Panc1 (cell line): ENCODE data around the gene TAS2R60. TPM values are rescaled to one million over a fixed set of nuclear protein-coding genes. Genes with fewer than 3 reads are reported as not detected.
"Not testable (repeated sequence)": the region's sequence is repeated elsewhere in the genome, so short reads cannot be mapped to it uniquely, and the experiment has no call there.

Experiments
- ATAC-seq: fragments of 200-7000 bp; cut with Tn5 transposase; 2 replicates; pipeline ENCODE4 v1.9.1; 2020; ENCODE audit warnings: mild to moderate bottlenecking, moderate library complexity
- BruUV-seq: library from RNA; stranded (reverse); fragments of 400-500 nt; replicated peaks from 2 replicates; lab custom pipeline; 2021; lab: Mats Ljungman, UMichigan
- CTCF ChIA-PET: fragments of 300-600 bp; sonication (Branson Sonifier 250); formaldehyde crosslinking; loops from one replicate; lab custom pipeline; 2022; ENCODE audit warnings: antibody characterized with exemption; lab: Charles Lee
- POLR2A ChIA-PET: fragments of 300-600 bp; sonication (Branson Sonifier 250); formaldehyde crosslinking; loops from one replicate; lab custom pipeline; 2022; ENCODE audit warnings: antibody characterized with exemption; lab: Charles Lee
- DNase-seq: peaks from one replicate; pipeline ENCODE4 v3.0.0-alpha.2; 2010; ENCODE audit warnings: low read depth, low spot score
- H3K27ac ChIP-seq: 2 replicates; pipeline ENCODE4 v1.5.1; 2011; ENCODE audit warnings: mild to moderate bottlenecking, low read length, inconsistent platforms
- H3K27me3 ChIP-seq: fragments of 200-500 bp; sonication (Bioruptor generic); 2 replicates; pipeline ENCODE4 v1.6.0; 2014; ENCODE audit warnings: low read length, inconsistent platforms; ENCODE audit not compliant: control insufficient read depth, insufficient read depth
- H3K36me3 ChIP-seq: fragments of 200-500 bp; sonication (Bioruptor generic); 2 replicates; pipeline ENCODE4 v1.5.1; 2014; ENCODE audit warnings: inconsistent platforms, mild to moderate bottlenecking, low read length, moderate library complexity; ENCODE audit not compliant: control insufficient read depth, insufficient read depth
- H3K4me1 ChIP-seq: 2 replicates; pipeline ENCODE4 v1.5.1; 2011; ENCODE audit warnings: inconsistent platforms, mild to moderate bottlenecking, low read length, moderate library complexity; ENCODE audit not compliant: control insufficient read depth, insufficient read depth
- H3K4me3 ChIP-seq, 2 experiments: 2 replicates each; pipeline ENCODE4 v1.5.1; 2011 to 2012; ENCODE audit warnings: low read depth in 2 of 2, low read length in 2 of 2, mild to moderate bottlenecking in 2 of 2, inconsistent platforms in 1 of 2, moderate library complexity in 1 of 2
- H3K9me3 ChIP-seq: fragments of 200-500 bp; sonication (Bioruptor generic); 2 replicates; pipeline ENCODE4 v1.5.1; 2014; ENCODE audit warnings: low read depth, mild to moderate bottlenecking, inconsistent platforms, low read length, moderate library complexity; ENCODE audit not compliant: control insufficient read depth, insufficient read depth
- POLR2AphosphoS5 ChIP-seq: IDR thresholded peaks from 2 replicates; pipeline ENCODE4 v1.6.1; 2012; ENCODE audit warnings: mild to moderate bottlenecking, low read depth, low read length, moderate library complexity
- SIN3A ChIP-seq: IDR thresholded peaks from 2 replicates; pipeline ENCODE4 v1.6.1; 2012; ENCODE audit warnings: low read depth, mild to moderate bottlenecking, low read length, moderate library complexity, borderline replicate concordance; ENCODE audit not compliant: insufficient read depth
- TCF7L2 ChIP-seq: IDR thresholded peaks from 2 replicates; pipeline ENCODE4 v1.6.1; 2011; ENCODE audit warnings: mild to moderate bottlenecking, low read depth, low read length, inconsistent platforms
- in situ Hi-C: cut with HindIII; loops from 2 replicates; pipeline ENCODE4 v1.10.0; 2016; ENCODE audit warnings: low sequenced_read_pairs, low pct_unique_long_range_greater_than_20kb
- intact Hi-C: fragments of 100-400 bp; cut with micrococcal nuclease; formaldehyde crosslinking; loops from one replicate; pipeline ENCODE4 v1.10.0; 2022; ENCODE audit not compliant: unreplicated experiment
- total RNA-seq: library from RNA; stranded (reverse); gene quantifications from one replicate; pipeline ENCODE4 v1.2.1, GENCODE V29; 2021; ENCODE audit not compliant: unreplicated experiment
- TF ChIP-seq, protein P1 (sequence below): fragments of 450-650 bp; IDR thresholded peaks from 2 replicates; pipeline ENCODE4 v1.5.1; 2017; ENCODE audit warnings: mild to moderate bottlenecking
- TF ChIP-seq, protein P2 (sequence below), 2 experiments: IDR thresholded peaks; 2 replicates each; pipeline ENCODE4 v1.6.1; 2011 to 2012; ENCODE audit warnings: low read depth in 2 of 2, control low read depth in 1 of 2, low read length in 1 of 2, mild to moderate bottlenecking in 1 of 2, moderate library complexity in 1 of 2; ENCODE audit not compliant: insufficient read depth in 1 of 2

Gene TAS2R60
- total RNA-seq, 1 experiment from 2014 or later: not detected

DNA sequence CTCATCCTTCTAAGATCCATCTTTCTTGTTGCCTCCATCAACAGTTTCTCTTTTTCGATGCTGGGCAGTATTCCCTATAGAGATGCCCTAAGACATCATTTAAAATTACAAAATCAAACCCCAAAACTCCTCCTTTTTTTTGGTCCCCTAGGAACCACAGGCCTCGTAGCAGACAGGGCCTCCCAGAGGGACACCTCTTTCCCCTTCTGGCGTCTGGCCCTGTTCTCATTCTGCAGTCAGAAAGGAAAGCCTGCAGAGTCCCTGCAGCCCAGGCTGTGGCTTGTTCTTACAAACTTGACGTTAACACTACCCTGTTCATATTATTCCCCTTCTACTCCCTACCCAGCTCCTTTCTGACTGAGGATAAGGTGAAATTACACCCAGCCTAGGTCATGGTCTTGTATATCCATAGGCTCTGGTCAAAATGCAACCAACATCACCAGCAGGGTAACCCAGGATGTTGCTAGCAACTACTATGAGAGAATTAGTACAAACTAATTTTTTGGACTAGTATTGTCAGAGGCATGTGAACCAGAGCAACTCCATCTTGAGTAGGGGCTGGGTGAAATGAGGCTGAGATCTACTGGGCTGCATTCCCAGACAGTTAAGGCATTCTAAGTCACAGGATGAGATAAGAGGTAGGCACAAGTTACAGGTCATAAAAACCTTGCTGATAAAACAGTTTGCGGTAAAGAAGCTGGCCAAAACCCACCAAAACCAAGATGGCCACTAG lies 31.1 kb upstream of the TAS2R60 start:
- no peak overlapping the region for H3K27ac ChIP-seq
- no TSS peak for BruUV-seq
- TF ChIP-seq, protein P1, sequence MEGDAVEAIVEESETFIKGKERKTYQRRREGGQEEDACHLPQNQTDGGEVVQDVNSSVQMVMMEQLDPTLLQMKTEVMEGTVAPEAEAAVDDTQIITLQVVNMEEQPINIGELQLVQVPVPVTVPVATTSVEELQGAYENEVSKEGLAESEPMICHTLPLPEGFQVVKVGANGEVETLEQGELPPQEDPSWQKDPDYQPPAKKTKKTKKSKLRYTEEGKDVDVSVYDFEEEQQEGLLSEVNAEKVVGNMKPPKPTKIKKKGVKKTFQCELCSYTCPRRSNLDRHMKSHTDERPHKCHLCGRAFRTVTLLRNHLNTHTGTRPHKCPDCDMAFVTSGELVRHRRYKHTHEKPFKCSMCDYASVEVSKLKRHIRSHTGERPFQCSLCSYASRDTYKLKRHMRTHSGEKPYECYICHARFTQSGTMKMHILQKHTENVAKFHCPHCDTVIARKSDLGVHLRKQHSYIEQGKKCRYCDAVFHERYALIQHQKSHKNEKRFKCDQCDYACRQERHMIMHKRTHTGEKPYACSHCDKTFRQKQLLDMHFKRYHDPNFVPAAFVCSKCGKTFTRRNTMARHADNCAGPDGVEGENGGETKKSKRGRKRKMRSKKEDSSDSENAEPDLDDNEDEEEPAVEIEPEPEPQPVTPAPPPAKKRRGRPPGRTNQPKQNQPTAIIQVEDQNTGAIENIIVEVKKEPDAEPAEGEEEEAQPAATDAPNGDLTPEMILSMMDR: no peak
- TF ChIP-seq, protein P2, sequence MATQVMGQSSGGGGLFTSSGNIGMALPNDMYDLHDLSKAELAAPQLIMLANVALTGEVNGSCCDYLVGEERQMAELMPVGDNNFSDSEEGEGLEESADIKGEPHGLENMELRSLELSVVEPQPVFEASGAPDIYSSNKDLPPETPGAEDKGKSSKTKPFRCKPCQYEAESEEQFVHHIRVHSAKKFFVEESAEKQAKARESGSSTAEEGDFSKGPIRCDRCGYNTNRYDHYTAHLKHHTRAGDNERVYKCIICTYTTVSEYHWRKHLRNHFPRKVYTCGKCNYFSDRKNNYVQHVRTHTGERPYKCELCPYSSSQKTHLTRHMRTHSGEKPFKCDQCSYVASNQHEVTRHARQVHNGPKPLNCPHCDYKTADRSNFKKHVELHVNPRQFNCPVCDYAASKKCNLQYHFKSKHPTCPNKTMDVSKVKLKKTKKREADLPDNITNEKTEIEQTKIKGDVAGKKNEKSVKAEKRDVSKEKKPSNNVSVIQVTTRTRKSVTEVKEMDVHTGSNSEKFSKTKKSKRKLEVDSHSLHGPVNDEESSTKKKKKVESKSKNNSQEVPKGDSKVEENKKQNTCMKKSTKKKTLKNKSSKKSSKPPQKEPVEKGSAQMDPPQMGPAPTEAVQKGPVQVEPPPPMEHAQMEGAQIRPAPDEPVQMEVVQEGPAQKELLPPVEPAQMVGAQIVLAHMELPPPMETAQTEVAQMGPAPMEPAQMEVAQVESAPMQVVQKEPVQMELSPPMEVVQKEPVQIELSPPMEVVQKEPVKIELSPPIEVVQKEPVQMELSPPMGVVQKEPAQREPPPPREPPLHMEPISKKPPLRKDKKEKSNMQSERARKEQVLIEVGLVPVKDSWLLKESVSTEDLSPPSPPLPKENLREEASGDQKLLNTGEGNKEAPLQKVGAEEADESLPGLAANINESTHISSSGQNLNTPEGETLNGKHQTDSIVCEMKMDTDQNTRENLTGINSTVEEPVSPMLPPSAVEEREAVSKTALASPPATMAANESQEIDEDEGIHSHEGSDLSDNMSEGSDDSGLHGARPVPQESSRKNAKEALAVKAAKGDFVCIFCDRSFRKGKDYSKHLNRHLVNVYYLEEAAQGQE (IDR thresholded peaks at IDR 0.05; ENCODE audit: insufficient read depth in 1 of 2, low read depth in 2 of 2, low read length in 1 of 2): no peak
- TF ChIP-seq POLR2AphosphoS5: no peak
- TF ChIP-seq TCF7L2: no peak
- TF ChIP-seq SIN3A: no peak
- no peaks in the 10 kb centered on the region for H3K9me3 ChIP-seq
- POLR2A ChIA-PET: no interaction called here
- in situ Hi-C loops (no loop called here), intact Hi-C loops (no loop called here)
- ATAC-seq (no peak), DNase-seq (no peak)
- peaks cover 4% of the 10 kb centered on the region; the same call in 1 of the 2 replicates for H3K36me3 ChIP-seq
- CTCF ChIA-PET: no interaction called here
- H3K4me1 ChIP-seq: peaks cover 3% of the 10 kb centered on the region; the same call in 1 of the 2 replicates
- H3K27me3 ChIP-seq: peaks cover 2% of the 10 kb centered on the region; the same call in 1 of the 2 replicates
- no peak overlapping the region for H3K4me3 ChIP-seq

DNA sequence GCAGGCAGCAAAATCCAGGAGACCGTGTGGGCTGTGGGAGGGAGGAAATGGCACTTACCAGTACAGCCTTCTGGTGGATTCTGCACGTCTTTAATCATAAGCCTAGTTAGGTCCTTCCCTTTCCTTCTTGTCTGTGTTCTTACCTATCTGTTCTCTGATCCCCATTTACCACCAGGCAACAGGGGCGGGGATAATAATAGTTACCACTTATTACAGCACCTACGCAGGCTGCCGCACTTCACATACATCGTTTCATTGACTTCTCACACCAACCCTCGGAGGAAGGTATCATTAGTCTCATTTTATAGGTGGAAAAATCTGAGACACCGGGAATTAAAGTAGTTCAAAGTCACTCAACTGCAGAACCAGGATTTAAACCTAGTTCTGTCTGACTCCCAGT lies 30.1 kb upstream of the TAS2R60 start:
- in situ Hi-C loops: no loop called here
- ATAC-seq (no peak), DNase-seq (no peak)
- Histone ChIP-seq H3K4me3 (no peak overlapping the region), H3K27ac (no peak overlapping the region), H3K4me1 (peaks cover 3% of the 10 kb centered on the region; the same call in 1 of the 2 replicates), H3K27me3 (peaks cover 2% of the 10 kb centered on the region; the same call in 1 of the 2 replicates), H3K36me3 (peaks cover 4% of the 10 kb centered on the region; the same call in 1 of the 2 replicates), H3K9me3 (no peaks in the 10 kb centered on the region)
- BruUV-seq: no TSS peak
- ChIA-PET POLR2A (no interaction called here), CTCF (no interaction called here)
- intact Hi-C loops: no loop called here
- TF ChIP-seq TCF7L2 (no peak), POLR2AphosphoS5 (no peak), SIN3A (no peak)
- TF ChIP-seq, protein P2 (IDR thresholded peaks at IDR 0.05; ENCODE audit: insufficient read depth in 1 of 2, low read depth in 2 of 2, low read length in 1 of 2): no peak
- TF ChIP-seq, protein P1: no peak

DNA sequence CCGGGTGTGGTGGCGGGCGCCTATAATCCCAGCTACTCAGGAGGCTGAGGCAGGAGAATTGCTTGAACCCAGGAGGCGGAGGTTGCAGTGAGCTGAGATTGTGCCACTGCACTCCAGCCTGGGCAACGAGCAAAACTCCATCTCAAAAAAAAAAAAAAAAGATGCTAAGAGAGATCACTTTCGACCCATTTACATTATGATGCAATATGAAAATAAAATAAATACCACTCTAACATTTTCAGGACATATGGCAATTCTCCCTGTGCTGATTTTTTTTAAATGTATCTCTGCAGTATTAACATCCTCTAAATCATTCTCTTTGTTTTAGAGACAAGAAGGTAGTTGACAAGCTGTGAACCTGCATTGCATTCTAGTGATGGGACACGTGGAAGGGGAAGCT lies 28.0 kb upstream of the TAS2R60 start:
- H3K27ac ChIP-seq, DNase-seq, H3K36me3 ChIP-seq, ATAC-seq, in situ Hi-C loops, H3K4me3 ChIP-seq, intact Hi-C loops, BruUV-seq, H3K4me1 ChIP-seq, H3K9me3 ChIP-seq, POLR2A ChIA-PET, H3K27me3 ChIP-seq: not testable (repeated sequence)
- CTCF ChIA-PET: interaction anchor here (0.6 to 0.7 kb wide), 3 partner anchors 175 to 561 kb away, joined by 3 to 6 read pairs (median 3); no protein-coding TSS in a partner anchor
